Right hindlimb (tissue), 1 donor: Measurements from ENCODE around the gene UNC5B.
"Not testable (repeated sequence)": the region's sequence is repeated elsewhere in the genome, so short reads cannot be mapped to it uniquely, and the experiment has no call there.

Experiments
- DNase-seq: peaks from one replicate; pipeline ENCODE4 v3.0.0-alpha.2; 2018

The UNC5B gene

GRCh38 chr10:71269301-71270288 is 57.2 kb downstream of the UNC5B start:
- DNase-seq: no peak

- DNase-seq: no peak
These were observed 58.2 kb downstream of the UNC5B start for GRCh38 chr10:71270301-71271220.

- DNase-seq: no peak
These were observed 59.3 kb downstream of the UNC5B start for GRCh38 chr10:71271662-71272055.

- DNase-seq: no peak
These were observed 59.8 kb downstream of the UNC5B start for GRCh38 chr10:71272056-71272771.

GRCh38 chr10:71272974-71273373 is 60.6 kb downstream of the UNC5B start:
- not testable (repeated sequence) for DNase-seq

GRCh38 chr10:71273506-71273905 is 61.1 kb downstream of the UNC5B start:
- DNase-seq: no peak

- no peak for DNase-seq
These were observed 62.8 kb downstream of the UNC5B start for GRCh38 chr10:71274901-71275796.

- no peak for DNase-seq
These were observed 64.5 kb downstream of the UNC5B start for GRCh38 chr10:71276873-71277272.

GRCh38 chr10:71277914-71278665 is 65.7 kb downstream of the UNC5B start:
- DNase-seq: no peak

- no peak for DNase-seq
These were observed 66.6 kb downstream of the UNC5B start for GRCh38 chr10:71278691-71279588.

- DNase-seq: no peak
These were observed 67.3 kb downstream of the UNC5B start for GRCh38 chr10:71279590-71280170.

GRCh38 chr10:71280216-71280615 is 67.8 kb downstream of the UNC5B start:
- no peak for DNase-seq

GRCh38 chr10:71280825-71281224 is 68.5 kb downstream of the UNC5B start:
- no peak for DNase-seq

- DNase-seq: no peak
These were observed 69.4 kb downstream of the UNC5B start for GRCh38 chr10:71281646-71282322.

- no peak for DNase-seq
These were observed 69.9 kb downstream of the UNC5B start for GRCh38 chr10:71282323-71282680.

- no peak for DNase-seq
These were observed 71.0 kb downstream of the UNC5B start for GRCh38 chr10:71283410-71283809.

GRCh38 chr10:71283876-71284275 is 71.5 kb downstream of the UNC5B start:
- no peak for DNase-seq

GRCh38 chr10:71284544-71285179 is 72.3 kb downstream of the UNC5B start:
- no peak for DNase-seq

- DNase-seq: peak; percentile 70
These were observed 72.8 kb downstream of the UNC5B start for GRCh38 chr10:71285180-71285545.
